CD4-positive, alpha-beta T cell treated with Interleukin-4 for 1 hour (primary cell): ENCODE data around the gene FIGNL1.

Experiments
- DNase-seq, 2 donors: peaks; one replicate each; pipeline ENCODE4 v3.0.0-alpha.2; 2020 to 2022

FIGNL1 gene

GRCh38 chr7:50449881-50450589 is at the start of gene FIGNL1:
FIGNL1 (minus strand) TSS chr7:50450350; CDS start chr7:50447287, 3,063 bp downstream.
- peak; percentile 76 to 81 for DNase-seq

GRCh38 chr7:50499092-50499491 is 48.9 kb upstream of the FIGNL1 start:
- no peak for DNase-seq

GRCh38 chr7:50497968-50498367 is 47.8 kb upstream of the FIGNL1 start:
- DNase-seq = no peak

GRCh38 chr7:50497068-50497642 is 47.0 kb upstream of the FIGNL1 start:
- no peak for DNase-seq

- no peak for DNase-seq
Observed at GRCh38 chr7:50496569-50496968, 46.4 kb upstream of the FIGNL1 start.

GRCh38 chr7:50495746-50496145 is 45.6 kb upstream of the FIGNL1 start:
- no peak for DNase-seq

- DNase-seq = no peak
Observed at GRCh38 chr7:50492770-50493519, 42.8 kb upstream of the FIGNL1 start.

- no peak for DNase-seq
Observed at GRCh38 chr7:50491943-50492342, 41.8 kb upstream of the FIGNL1 start.

GRCh38 chr7:50491209-50491608 is 41.1 kb upstream of the FIGNL1 start:
- no peak for DNase-seq

GRCh38 chr7:50488379-50488778 is 38.2 kb upstream of the FIGNL1 start:
- DNase-seq = no peak

- no peak for DNase-seq
Observed at GRCh38 chr7:50486512-50486911, 36.4 kb upstream of the FIGNL1 start.

GRCh38 chr7:50481867-50482266 is 31.7 kb upstream of the FIGNL1 start:
- no peak for DNase-seq

GRCh38 chr7:50480797-50481196 is 30.6 kb upstream of the FIGNL1 start:
- DNase-seq = no peak

- no peak for DNase-seq
Observed at GRCh38 chr7:50479743-50480517, 29.8 kb upstream of the FIGNL1 start.

- DNase-seq = no peak
Observed at GRCh38 chr7:50477640-50478039, 27.5 kb upstream of the FIGNL1 start.

- no peak for DNase-seq
Observed at GRCh38 chr7:50476953-50477625, 26.9 kb upstream of the FIGNL1 start.

GRCh38 chr7:50475340-50475739 is 25.2 kb upstream of the FIGNL1 start:
- DNase-seq = no peak

- DNase-seq = no peak
Observed at GRCh38 chr7:50474382-50475160, 24.4 kb upstream of the FIGNL1 start.

- no peak for DNase-seq
Observed at GRCh38 chr7:50473531-50473930, 23.4 kb upstream of the FIGNL1 start.

GRCh38 chr7:50472427-50472826 is 22.3 kb upstream of the FIGNL1 start:
- DNase-seq = no peak

- DNase-seq = no peak
Observed at GRCh38 chr7:50471970-50472369, 21.8 kb upstream of the FIGNL1 start.
